ENCODE results near the gene PANX2.

- TF ChIP-seq POLR2A (IDR thresholded peaks at IDR 0.05; ENCODE audit: low read length) (no peak), GATA1 (IDR thresholded peaks at IDR 0.05; ENCODE audit: low read depth, low read length) (no peak)
Measured at GRCh38 chr22:50208430-50208938, 38.0 kb downstream of the PANX2 start.

Measured in erythroblast (primary cell).